H1 (cell line): ENCODE data around the gene DMAC2L. TPM values are rescaled to one million over a fixed set of nuclear protein-coding genes. Genes with fewer than 3 reads are reported as not detected.

ENCODE experiments used
- MAFK ChIP-seq: IDR thresholded peaks from 2 replicates; pipeline ENCODE4 v1.6.1; 2012; ENCODE audit warnings: low read depth, mild to moderate bottlenecking, improper control_type of control experiment, low read length
- PHF8 ChIP-seq: fragments of 200-600 bp; sonication (generic); conservative IDR thresholded peaks from 2 replicates; pipeline ENCODE4 v1.7.1; 2012; ENCODE audit warnings: low read depth, mild to moderate bottlenecking, inconsistent platforms, low read length, moderate library complexity
- RXRA ChIP-seq: IDR thresholded peaks from 2 replicates; pipeline ENCODE4 v1.6.1; 2011; ENCODE audit warnings: low read depth, mild to moderate bottlenecking, low read length, moderate library complexity; ENCODE audit not compliant: insufficient read depth
- SIN3A ChIP-seq, 2 experiments: IDR thresholded peaks in 1 of 2; conservative IDR thresholded peaks in 1 of 2; 2 replicates each; pipeline ENCODE4 v1.6.1; 2011 to 2012; ENCODE audit warnings: low read length in 2 of 2, improper control_type of control experiment in 1 of 2, low read depth in 1 of 2, mild to moderate bottlenecking in 1 of 2
- polyA plus RNA-seq, 7 experiments: library from polyadenylated mRNA; depleted of rRNA in 3 of 7; stranded (reverse) in 5 of 7; unstranded in 2 of 7; fragments of >200 nt in 5 of 7; fragments of 200-250 nt in 2 of 7; gene quantifications; 1 replicate in 5 of 7; 2 replicates in 1 of 7; 4 replicates in 1 of 7; pipeline versions ENCODE4 v1.2.1 to v1.2.3, GENCODE V29; 2011 to 2013; ENCODE audit warnings: missing spikeins in 2 of 7, mixed read lengths in 2 of 7
- total RNA-seq: library from RNA; stranded (reverse); fragmentation: NEBNext Ultra II Directional; extraction: Animal tissue kit (Norgen Biotek cat#: 25700); gene quantifications from 2 replicates; pipeline ENCODE4 v1.2.1, GENCODE V29; 2021

The DMAC2L gene
- total and polyA plus RNA-seq, 2 of the 8 experiments (the other 6 are each of a cell fraction or from before 2014, with no cell fraction given) = 20.3 to 28.9 TPM

DNA sequence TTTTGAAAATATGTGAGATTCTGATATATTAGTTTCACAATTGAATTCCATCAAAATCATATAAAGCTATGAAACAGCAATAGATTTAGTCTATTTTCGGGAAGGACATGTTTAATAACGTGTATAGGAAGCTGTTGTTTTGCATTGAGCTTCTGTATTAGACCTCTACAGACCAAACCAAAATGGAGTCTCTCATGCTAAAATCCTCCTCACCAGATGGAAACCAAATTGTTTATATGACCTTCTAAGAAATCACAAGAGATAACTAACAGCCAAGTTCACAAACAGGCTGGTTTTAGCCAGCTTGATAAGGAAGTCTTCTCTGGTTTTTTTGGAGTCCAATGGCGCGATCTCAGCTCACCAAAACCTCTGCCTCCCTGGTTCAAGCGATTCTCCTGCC is 24.0 kb upstream of the DMAC2L start (continued):
- TF ChIP-seq PHF8 = no peak
- TF ChIP-seq RXRA = no peak
- no peak for TF ChIP-seq SIN3A (conservative IDR thresholded peaks at IDR 0.05 in 1 of 2, IDR thresholded peaks at IDR 0.05 in 1 of 2; ENCODE audit: low read depth in 1 of 2, low read length in 2 of 2)
- TF ChIP-seq MAFK = no peak
- TF ChIP-seq, all 59 proteins: peak for 0
